Upper lobe of left lung (tissue), 4 donors: ENCODE data around the gene DENND5A.

Source experiments
- EP300 ChIP-seq, 4 donors: sonication (generic); formaldehyde crosslinking; IDR thresholded peaks; one replicate each; pipeline ENCODE4 v1.5.1; 2017; ENCODE audit warnings: antibody characterized with exemption in 4 of 4, control low read depth in 2 of 4
- POLR2A ChIP-seq, 4 donors: fragments of 450-650 bp; IDR thresholded peaks; one replicate each; pipeline ENCODE4 v1.5.1; 2016 to 2017; ENCODE audit warnings: antibody characterized with exemption in 4 of 4, mild to moderate bottlenecking in 2 of 4
- POLR2AphosphoS5 ChIP-seq, 2 donors: sonication (generic); formaldehyde crosslinking; IDR thresholded peaks; one replicate each; pipeline ENCODE4 v1.5.1; 2017; ENCODE audit warnings: antibody characterized with exemption in 2 of 2
- TF ChIP-seq, protein P1 (sequence below), 6 experiments: fragments of 450-650 bp in 4 of 6; fragments of 200-600 bp in 2 of 6; sonication (generic) in 2 of 6; IDR thresholded peaks; one replicate each; pipeline ENCODE4 v1.5.1; 2016 to 2019; ENCODE audit warnings: antibody characterized with exemption in 6 of 6

DNA sequence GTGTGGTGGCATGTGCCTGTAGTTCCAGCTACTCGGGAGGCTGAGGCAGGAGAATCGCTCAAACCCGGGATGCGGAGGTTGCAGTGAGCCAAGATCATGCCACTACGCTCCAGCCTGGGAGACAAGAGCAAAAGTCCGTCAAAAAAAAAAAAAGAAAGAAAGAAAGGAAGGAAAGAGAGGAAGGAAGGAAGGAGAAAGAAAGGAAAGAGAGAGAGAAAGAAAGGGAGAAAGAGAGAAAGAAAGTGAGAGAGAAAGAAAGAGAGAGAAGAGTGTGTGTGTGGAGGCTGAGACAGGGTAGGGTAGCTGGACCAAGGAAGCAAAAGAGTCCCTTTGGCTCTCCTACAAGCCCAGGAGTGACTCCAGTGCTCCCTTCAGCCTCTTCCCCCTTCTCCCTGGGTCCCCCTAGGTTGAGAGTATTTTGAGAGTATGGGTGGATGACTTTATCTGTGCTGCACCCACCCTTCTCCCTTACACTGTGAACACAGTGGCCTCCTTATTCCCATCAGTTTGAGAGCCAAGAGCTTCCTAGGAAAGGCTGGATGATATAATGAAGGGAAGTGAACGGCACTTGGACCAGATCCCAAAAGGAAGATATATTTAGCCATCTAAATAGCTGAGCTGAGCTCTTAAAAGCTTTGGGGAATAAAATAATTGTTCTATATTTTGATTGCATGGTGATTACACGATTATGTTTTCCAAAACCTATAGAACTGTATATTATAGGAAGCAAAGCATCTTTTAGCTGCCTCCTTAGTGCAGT is 9.5 kb upstream of the DENND5A start:
- TF ChIP-seq EP300 (IDR thresholded peaks at IDR 0.05) (no peak), POLR2A (IDR thresholded peaks at IDR 0.05) (no peak), POLR2AphosphoS5 (IDR thresholded peaks at IDR 0.05) (no peak)
- TF ChIP-seq, protein P1, sequence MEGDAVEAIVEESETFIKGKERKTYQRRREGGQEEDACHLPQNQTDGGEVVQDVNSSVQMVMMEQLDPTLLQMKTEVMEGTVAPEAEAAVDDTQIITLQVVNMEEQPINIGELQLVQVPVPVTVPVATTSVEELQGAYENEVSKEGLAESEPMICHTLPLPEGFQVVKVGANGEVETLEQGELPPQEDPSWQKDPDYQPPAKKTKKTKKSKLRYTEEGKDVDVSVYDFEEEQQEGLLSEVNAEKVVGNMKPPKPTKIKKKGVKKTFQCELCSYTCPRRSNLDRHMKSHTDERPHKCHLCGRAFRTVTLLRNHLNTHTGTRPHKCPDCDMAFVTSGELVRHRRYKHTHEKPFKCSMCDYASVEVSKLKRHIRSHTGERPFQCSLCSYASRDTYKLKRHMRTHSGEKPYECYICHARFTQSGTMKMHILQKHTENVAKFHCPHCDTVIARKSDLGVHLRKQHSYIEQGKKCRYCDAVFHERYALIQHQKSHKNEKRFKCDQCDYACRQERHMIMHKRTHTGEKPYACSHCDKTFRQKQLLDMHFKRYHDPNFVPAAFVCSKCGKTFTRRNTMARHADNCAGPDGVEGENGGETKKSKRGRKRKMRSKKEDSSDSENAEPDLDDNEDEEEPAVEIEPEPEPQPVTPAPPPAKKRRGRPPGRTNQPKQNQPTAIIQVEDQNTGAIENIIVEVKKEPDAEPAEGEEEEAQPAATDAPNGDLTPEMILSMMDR (IDR thresholded peaks at IDR 0.05): no peak
